GM18907 (cell line): Measurements from ENCODE around the gene PRIMA1.

Experiments
- ATAC-seq: cut with Tn5 transposase; IDR thresholded peaks from one replicate; pipeline ENCODE4 v1.9.1; 2021; ENCODE audit warnings: mild to moderate bottlenecking, moderate library complexity; ENCODE audit not compliant: unreplicated experiment

The PRIMA1 gene

DNA sequence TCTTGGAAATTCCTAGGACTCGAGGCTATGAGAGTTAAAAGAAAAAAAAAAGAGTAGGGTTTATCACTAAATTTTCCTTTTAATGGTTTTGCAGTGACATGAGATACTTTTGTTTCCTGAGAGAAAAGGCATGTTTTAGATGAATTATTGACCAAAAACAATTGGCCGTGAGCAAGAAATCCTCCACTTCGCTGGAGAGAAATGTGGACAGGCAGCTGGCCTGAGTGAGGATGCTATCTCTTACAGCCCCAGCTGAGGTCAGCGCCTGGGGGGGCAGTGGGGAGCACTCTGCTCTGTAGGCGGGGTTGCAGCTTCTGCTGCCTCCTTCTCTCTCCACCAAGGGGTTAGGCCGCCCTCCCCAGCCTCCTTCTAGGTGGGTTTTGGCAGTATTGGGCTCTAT is 54.7 kb downstream of the PRIMA1 start:
- ATAC-seq: no peak

DNA sequence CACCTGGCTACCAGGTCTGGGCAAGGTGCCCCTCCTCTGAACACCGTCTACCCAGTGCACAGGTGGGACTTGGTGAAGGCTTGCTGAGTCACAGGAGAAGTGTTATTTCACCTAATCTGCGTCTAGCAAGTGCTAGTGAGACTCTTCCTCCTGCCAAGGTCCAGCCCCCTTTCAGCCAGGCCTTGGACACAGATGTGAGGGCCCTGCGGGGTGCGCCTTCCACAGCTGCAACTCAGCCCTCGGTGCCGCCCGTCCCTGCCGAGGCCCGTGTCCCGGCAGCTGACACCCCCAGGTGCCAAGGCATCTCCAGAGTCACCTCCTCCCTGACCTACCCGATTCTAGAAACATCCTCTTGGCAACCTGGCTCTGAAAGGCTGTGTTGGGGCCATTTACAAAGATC is 55.1 kb downstream of the PRIMA1 start:
- ATAC-seq: no peak

DNA sequence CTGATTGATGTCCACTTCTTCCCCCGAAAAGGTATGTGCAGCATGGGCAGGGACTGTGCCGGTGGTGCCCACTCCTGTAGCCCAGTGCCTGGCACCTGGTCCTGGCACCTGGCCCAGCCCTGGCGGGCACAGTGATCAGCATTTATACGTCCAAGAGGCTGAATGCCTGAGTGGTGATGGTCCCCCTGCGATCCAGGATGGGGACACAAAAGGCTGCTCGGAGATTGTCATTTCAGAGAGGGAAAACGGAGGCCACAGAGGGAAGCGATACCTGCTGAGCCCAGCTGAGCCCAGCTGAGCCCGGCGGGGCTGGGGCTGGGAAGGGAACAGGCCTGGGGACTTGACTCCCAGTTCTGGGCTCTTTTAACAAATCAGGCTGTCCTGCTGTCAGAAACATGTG is 55.8 kb downstream of the PRIMA1 start:
- no peak for ATAC-seq

- no peak for ATAC-seq
Measured at GRCh38 chr14:93731753-93732152, 56.5 kb downstream of the PRIMA1 start.

DNA sequence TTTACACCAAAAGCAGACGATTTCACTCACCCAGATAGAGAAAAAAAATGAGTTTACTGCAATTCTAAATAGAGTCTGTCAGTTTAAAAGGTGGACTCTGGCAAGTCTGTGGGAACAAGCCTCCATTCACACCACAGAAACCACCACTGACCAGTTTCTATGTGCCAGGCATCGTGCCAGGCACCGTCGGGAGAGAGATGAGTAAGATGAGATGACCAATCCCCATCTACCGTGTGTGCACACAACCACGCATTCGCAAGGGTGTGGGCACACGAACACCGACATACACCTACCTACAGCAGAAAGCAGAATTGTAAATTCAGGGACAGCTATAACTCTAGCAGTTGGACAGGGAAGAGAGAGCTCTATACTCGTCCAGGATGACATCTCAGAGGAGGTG is 58.3 kb downstream of the PRIMA1 start:
- ATAC-seq: no peak

DNA sequence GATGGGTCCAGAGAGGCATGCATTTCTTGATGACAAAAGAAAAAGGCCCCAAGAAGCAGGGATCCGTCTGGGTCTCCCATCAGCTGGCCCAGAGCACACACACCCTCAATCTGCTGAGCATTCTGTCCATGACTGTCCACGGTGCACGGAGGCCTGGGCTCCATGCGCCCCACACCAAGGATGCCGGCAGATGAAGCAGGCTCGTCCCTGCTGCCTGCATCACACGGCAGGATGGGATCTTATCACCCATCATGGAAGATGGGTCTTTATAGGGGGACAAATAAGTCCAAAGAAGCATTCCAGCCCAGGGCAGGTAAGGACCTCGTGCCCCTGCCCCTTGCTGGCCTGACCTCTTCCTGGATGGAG is 59.7 kb downstream of the PRIMA1 start:
- no peak for ATAC-seq

DNA sequence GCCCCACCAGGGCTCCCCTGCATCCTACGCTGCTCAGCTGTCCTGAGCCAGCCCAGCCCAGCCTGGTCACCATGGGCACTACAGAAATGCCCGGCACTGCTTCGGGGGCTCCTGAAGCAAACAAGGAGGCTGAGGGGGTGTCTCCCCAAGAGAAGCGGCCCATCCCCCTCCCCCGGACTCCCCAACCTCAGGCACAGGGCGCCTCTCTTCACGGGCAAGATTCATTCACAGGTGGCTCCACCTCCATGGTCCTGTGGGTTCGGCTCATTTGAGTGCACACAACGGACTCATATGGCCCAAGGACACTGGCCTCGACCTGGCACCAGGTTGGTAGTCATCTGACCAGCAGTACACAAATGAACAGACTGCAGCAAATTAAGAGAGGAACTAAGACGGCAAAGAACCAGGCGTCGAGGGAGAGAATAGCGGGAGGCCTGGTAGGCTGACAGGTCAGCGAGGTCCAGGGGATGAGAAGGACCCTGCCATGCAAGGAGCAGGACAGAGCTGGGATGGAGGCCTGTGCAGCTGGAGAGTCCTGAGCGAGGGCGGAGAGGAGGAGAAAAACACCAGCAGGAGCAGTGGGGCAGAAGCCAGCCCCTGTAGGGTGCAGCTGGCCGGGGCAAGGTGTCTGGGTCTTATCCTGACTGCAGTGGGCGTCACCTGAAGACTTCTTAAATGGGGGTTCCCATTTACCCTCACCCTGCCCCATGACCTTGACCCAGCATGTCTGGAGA is 60.2 kb downstream of the PRIMA1 start:
- no peak for ATAC-seq

DNA sequence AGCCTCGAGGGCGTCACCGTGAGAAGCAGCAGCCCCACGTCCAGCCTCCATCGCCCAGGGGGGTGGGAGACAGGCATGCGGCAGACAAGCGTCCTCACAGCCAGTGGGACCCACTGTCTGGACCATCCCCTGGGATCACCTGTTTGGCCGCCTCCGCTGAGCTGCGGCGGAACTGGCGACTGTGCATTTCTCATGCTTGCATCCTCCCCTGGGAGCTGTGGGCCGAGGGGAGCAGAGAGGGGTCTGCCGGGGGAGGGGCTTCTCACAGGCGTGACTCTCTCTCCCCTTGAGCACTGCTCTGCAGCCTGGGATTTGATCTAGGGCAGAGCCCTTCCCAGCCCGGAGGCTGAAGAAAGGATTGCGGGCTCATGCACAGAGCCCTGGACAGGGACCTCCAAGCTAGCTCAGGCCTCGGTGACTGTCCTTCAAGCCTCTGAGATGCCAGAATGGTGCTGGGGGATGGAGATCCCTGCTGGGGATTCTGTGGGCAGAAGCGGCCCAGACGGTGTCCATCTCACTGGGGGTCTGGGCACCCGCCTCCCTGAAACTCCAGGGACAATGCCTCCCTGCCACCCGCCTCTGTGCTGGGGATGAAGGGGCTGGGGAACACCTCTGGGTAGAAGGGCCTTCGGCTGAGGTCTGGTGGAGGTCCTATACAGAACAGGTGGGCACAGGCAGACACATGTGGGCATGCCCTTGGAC is 61.1 kb downstream of the PRIMA1 start:
- ATAC-seq: no peak

DNA sequence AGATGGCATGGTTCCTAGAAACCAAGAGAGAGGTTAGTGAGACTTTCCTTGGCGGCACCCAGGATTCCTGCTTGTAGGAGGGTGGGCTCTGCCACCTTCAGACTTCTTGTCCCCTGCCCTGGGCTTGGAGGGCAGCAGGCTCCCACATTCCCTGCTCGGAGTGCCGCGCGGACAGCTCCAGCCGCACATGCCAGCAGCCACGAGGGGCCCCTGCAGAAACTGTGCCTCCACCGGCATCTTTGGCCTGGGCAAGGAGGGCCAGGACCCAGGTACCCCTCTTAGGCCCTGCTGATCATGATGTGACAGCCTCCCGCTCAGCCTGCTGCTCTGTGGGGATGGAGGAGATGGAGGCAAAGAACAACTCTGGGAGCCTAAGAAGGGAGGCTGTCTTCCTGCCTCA is 62.3 kb downstream of the PRIMA1 start:
- no peak for ATAC-seq

- no peak for ATAC-seq
Measured at GRCh38 chr14:93725002-93725582, 63.2 kb downstream of the PRIMA1 start.

DNA sequence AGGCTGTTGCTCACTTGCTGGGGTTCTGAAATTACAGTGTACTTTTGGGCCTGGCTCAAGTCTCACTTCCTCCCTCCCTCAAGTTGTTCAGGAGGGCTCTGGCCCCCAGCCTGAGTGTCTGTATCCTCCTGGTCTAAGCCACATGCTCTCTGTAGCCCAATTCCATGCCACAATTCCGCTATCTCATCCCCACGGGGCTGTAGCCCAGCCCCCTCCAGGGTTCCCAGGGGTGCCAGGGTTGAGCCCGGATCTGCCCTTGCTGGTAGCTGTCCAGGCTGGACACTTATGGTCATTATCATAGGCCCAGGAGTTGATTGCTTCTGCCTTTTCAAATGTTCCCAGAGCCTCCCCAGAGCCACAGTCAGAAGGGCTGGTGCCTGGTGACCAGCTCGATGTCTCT is 65.3 kb downstream of the PRIMA1 start:
- ATAC-seq: no peak

GRCh38 chr14:93720981-93721483 is 67.3 kb downstream of the PRIMA1 start:
- ATAC-seq: no peak

DNA sequence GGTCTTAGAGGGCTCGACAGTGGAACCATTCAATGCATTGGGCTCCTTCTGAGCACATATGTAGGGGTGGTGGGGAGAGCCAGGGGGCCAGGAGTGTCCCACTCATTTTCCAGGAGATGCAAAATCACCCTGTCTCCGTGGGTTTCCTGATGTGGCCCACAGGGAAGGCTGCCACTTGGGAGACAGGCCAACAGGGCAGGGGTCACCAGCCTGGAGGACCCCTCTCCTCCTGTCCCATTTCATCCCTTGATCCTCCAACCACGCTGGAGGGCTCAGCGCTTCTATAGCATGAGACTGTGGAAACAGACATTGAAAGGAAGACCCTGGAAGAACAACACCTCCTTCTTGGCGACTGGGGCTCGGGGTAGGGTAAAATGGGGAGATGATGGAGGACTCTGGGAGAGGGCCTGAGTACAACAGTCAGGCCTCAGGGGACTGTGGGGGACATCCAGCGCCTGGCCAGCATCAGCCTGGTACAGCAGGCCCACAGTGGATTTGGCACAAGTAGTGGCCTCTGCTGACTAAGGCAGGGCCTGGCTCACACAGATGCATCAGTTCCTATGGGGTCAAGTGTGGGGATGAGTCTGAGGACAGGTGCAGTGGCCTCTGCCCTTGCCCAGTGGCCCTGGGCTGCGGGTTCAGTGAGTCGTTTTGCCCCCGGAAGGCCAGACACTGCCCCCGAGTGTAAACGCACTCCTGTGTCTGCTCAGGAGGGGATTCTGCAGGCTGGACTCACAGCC is 68.0 kb downstream of the PRIMA1 start:
- ATAC-seq: no peak

GRCh38 chr14:93719256-93719655 is 69.0 kb downstream of the PRIMA1 start:
- no peak for ATAC-seq

DNA sequence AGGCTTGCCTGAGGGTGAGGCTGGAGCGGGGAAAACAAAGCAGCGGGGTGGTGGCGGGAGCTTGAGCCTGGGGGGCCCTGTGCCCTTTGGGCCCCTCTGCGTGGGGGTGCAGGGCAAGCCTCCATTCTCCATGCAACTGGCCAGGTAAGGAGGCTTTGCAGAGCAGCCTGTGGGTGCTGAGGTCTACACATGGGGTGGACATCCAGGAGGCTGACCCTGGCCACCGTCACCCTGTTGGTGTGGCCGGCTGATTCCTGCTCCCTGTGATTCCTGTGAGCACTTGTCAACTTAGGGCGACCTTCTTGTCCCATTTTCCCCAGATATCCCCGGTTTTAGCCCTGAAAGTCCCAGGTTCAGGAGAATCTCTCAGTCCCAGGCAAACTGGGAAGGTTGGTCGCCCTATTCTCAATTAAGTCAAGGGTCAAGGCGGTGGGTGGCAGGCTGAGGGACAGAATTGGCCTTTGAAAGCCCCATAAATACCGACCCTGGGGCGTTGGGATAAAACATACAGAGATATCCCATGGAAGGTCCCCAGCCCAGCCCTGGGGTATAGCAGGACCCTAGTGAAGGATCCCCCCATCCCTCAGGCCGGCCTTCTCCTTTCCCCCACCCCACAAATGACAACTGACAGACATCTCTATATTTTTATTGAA is 70.5 kb downstream of the PRIMA1 start:
- no peak for ATAC-seq

GRCh38 chr14:93716746-93717667 is 71.3 kb downstream of the PRIMA1 start:
- no peak for ATAC-seq

GRCh38 chr14:93716002-93716745 is 72.1 kb downstream of the PRIMA1 start:
- ATAC-seq: no peak

DNA sequence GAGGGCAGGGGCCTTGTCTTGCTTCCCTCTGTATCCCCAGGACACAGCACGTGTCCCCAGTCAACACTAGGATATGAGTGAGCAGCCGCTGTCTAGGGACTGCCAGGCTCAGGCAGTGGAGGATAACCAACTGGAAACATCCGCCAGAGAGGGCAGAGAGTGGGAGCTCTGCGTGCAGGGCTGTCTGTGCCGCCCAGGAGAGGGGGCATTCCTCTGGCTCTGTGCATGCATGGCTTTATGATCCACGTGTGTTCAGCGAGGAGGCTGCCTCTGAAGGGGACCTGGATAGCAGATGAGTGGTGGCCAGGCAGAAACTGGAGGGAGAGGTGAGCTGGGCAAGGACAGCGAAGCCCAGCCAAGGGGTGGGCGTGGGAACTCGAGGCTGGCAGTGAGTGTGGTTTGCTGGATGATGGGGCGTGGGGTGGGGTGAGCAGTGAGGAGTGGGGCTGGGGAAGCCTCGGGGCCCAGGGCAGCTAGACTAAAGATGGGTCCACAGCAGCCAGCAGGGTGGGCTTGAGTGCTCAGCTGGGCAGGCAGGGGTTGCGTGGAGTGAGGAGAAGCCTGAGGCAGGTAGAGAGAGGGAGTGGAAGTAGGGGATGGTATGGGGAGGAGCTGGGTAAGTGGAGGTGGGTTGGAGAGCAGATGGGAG is 72.9 kb downstream of the PRIMA1 start:
- ATAC-seq: no peak

- ATAC-seq: no peak
Measured at GRCh38 chr14:93714605-93715004, 73.7 kb downstream of the PRIMA1 start.
